ENCODE results near the gene KCND1. TPM values are rescaled to one million over a fixed set of nuclear protein-coding genes. Genes with fewer than 3 reads are reported as not detected.
A peak's percentile ranks its signal among the peaks of the same experiment; 100 is the strongest.

KCND1 gene

GRCh38 chrX:48911412-48912182, 60.0 kb downstream of the KCND1 start, which contains the start of gene SLC35A2:
Gene SLC35A2 (minus strand): TSS chrX:48911646. CDS start chrX:48911636, 10 bp downstream.
- H2BK15ac ChIP-seq (replicated peaks; ENCODE audit: low read depth) = no peak within 1 kb of the TSS
- no peak within 1 kb of the TSS for H2AK5ac ChIP-seq (ENCODE audit: low read length)
- no peak within 1 kb of the TSS for H3K18ac ChIP-seq (ENCODE audit: low read length)
- no peak within 1 kb of the TSS for H2BK5ac ChIP-seq (ENCODE audit: low read length)
- H3K79me2 ChIP-seq (ENCODE audit: control insufficient read depth, insufficient read depth, low read length) = peaks cover 6% of the 10 kb centered on the region
- peak within 1 kb of the TSS; percentile 87 for H3K56ac ChIP-seq (ENCODE audit: low read length)
- H3K27me3 ChIP-seq (ENCODE audit: insufficient read depth, low read length, poor library complexity) = no peaks in the 10 kb centered on the region
- H3K4me2 ChIP-seq (ENCODE audit: low read length) = peak within 1 kb of the TSS; percentile 57
- H2BK120ac ChIP-seq (ENCODE audit: low read depth, low read length) = no peak within 1 kb of the TSS
- no peaks in the 10 kb centered on the region for H3K36me3 ChIP-seq (ENCODE audit: control insufficient read depth, insufficient read depth, low read length)
- no peak within 1 kb of the TSS for H4K8ac ChIP-seq (ENCODE audit: low read depth, low read length)
- peak within 1 kb of the TSS; percentile 70 for H3K4me3 ChIP-seq (ENCODE audit: low read length)
- peak; percentile 93 for DNase-seq
- H3K4me1 ChIP-seq (ENCODE audit: control insufficient read depth, low read depth, low read length) = no peaks in the 10 kb centered on the region
- H4K5ac ChIP-seq (ENCODE audit: low read length) = no peak within 1 kb of the TSS
- H3K4ac ChIP-seq (ENCODE audit: low read depth, low read length) = no peak within 1 kb of the TSS
- WGBS (ENCODE audit: extremely low coverage, insufficient coverage, low lambda C conversion rate) = no CpG with 5 or more reads among the region's 60 CpGs
- no peak within 1 kb of the TSS for H3K23ac ChIP-seq (ENCODE audit: low read length)
- peak within 1 kb of the TSS; percentile 70 for H3K27ac ChIP-seq (ENCODE audit: low read depth, low read length)
- peak within 1 kb of the TSS; percentile 77 for H3K9ac ChIP-seq (ENCODE audit: low read length)
- H3K79me1 ChIP-seq (ENCODE audit: low read length) = no peaks in the 10 kb centered on the region

Small RNAs within 50 kb of the gene (small RNA-seq; reads per million reads assigned to genes)
- not detected for gene RNU6-722P (ENCODE audit: insufficient read depth)
